HG02973 (cell line): Measurements from ENCODE around the gene VGLL3.
"Not testable (repeated sequence)": the region's sequence is repeated elsewhere in the genome, so short reads cannot be mapped to it uniquely, and the experiment has no call there.

ENCODE experiments used
- ATAC-seq: cut with Tn5 transposase; IDR thresholded peaks from one replicate; pipeline ENCODE4 v1.9.1; 2021; ENCODE audit warnings: moderate library complexity; ENCODE audit not compliant: unreplicated experiment

Gene VGLL3

DNA sequence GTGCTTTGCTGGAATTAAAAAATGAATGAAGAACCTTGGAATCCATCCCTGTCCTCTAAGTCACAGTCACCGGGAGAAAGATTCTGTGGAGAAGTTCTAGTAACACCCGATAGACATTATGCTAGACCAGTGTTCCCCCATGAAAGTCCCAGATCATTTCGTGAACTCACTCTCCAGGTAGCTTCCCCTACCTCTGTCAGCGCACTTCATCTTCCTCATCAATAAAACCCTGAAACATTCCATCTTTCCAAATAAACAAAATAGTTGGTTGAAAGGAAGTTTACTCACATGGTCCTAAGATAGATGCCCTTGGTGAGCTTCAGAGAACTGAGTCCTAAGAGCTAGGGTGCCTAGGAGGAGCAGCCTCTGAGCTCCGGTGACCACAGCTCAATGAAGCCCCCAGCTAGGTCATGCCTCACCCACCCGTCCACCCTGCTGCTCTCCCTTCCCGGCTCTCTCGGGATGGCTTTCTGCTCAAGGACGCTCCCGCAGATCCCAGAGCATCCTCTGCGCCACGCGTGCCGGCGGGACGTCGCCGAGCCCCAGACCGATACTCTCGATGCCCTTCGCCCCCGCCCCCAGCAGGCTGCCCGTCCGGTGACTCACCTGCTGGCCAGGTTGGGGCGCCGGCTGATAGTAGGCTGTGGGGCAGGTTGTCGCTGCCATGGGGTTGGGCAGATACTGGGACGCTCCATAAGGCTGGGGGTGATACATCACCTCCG is 776 bp downstream of the VGLL3 start:
- no peak for ATAC-seq

DNA sequence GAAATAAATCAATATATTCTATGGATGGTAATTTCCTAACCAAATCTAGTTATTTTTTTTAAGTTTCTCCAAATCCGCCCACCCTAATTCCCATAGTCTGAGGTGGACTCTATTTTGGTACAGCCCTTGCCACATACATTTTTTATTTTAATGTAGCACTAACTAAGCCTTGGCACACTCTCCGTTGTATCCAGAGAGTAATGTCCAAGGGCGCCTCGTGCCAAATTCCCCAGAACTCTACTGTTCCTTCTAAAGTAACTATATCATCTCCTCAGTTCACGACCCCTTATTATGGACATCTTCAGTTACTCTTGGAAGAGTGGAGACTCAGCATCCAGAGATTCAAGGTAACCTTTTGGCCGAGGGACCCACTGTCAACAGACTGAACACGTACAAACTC is 1.3 kb downstream of the VGLL3 start:
- ATAC-seq: no peak

DNA sequence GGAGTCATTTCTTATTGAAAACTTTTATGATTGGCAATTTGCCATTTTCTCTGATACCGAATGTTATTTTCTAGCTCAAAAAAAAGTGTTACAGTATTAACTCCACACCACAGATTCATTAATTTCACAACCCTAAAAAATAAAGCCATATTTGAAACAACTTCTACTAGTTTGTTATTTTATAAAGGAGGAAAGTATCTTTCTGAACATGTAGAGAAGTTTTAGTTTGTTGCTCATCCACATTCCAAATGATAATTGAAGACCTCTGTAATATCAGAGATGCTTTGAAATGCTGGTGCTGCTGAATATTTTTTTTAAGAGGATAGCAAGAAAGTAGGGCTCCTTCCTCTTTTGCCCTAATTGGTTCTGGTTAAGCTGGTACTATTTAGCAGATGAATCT is 1.9 kb downstream of the VGLL3 start:
- ATAC-seq: no peak

DNA sequence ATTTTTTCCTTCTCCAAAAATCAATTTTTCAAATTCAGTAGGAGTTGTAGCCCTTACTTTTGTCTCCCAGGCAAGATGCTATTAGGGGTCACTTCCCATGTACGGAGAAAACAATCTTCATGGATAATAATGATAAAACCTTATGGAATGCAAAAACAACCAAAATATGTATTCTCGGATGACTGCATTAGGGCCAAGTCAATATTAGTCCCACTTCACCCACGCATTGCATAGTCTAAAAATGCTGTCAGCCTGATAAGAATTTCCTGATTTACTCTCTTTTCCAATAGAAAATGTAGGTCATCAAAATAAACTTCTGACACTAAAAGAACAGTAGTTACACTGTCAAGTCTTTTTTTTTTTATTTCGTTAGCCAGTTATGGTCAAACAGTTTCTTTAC is 2.7 kb downstream of the VGLL3 start:
- no peak for ATAC-seq

DNA sequence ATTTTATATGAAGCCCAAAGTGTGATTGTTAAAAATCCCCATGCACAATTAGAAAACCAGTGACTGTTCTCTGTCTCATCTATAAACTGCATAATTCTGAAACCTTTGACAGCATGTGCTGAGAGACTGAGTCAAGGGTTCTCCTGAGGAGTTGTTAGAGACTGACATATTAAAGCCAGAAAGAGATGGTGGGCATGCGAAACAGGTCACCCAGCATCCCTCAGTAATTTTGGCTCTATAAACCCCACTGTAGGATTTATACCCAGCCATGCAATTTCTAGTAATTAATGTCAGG is 3.6 kb downstream of the VGLL3 start:
- ATAC-seq: no peak

DNA sequence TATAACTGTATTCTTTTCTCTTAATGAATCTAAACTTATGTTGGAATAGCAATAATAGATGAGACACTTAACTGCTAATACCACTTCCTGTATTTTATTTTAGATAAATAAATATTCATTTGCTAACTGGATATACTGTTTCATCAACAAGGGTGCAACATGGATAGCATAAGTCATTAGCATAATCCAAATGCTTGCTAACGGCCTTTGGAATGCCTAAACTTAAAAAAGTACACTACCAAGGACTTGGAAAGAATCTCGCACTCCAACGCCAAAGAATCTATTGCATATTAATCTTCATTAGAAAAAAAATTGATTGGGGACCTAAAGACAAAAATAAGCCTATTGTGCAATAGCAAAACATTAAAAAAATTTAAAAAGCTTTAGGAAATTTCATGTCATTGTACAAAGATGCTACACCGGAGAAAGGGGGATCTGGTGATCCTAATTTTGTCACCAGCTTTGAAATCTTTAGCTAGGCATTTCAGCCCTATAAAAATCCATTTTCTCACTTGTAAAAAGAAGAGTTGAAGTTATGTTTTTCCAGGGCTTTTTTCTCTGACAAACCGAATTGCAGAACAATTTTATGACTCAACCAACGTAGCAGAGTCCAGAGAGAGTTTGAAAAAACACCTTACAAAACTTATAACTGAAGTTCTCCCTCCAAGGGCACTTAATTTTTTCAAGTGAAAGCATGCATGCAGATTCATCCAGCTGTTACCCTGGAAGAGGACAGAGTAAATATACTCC is 4.1 kb downstream of the VGLL3 start:
- no peak for ATAC-seq

DNA sequence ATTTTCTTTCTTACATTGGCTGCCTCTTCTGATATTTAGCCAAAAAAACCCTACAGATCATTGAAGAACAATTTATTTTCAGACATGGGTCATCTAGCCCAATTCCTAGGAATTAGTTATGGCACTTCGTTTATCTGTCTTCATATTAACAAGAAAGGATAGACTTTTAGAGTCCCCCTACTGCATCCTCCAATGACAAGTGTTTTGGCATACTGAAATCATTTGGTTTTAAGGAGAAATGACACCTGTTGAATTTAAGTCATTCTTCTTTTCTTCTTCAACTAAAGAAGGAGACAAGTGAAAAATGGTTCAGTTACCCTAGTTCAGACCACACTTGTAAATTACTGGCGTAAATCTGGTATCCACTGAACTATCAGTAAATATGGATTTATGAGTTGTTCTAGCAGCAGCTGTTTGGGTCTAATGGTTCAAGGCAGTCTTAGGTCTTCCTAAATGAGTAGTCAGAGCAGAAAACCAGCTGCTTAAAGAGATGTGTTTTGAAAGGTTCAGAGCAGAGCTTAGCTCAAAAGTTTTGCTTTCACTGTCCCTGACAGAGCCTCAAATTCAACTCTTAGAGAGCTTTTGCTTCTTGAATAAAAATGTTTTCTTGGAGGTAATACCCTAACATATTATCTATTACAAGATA is 5.6 kb downstream of the VGLL3 start:
- no peak for ATAC-seq

DNA sequence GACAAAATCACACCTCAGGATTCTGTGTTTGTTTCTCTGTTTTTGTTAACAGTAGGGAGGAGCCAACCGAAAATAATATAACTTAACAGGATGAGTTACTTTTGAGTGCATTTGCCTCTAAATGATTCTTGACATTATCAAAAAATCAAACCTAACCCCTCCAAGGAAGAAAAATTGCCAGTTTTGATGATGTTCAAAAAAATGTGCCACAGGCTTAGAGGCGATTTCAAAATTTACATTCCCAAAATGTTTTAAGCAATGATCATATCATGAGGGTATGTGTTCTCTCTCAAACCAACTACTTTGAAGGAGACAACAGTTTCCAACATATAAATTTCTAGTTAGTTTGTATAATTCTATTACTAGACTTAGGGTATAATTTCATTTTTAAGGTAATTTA is 6.7 kb downstream of the VGLL3 start:
- ATAC-seq: no peak

DNA sequence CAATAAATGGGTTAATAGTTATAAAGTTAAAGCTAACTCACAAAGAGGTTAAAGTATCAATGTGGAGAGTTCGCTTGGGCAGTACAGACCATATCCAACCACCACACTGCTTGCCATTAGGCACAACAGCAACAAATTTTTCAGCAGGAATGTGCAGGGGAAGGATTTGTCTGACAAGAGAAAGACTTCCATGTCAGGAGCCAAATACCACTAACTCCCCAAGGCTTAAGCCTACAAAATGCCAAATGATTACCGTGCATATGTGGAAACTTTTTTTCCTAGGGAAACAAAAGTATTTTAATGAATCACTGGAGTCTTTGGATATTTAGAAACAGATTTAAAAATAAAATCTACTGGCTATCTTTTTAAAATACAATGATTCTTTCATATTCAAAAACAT is 8.1 kb downstream of the VGLL3 start:
- no peak for ATAC-seq

DNA sequence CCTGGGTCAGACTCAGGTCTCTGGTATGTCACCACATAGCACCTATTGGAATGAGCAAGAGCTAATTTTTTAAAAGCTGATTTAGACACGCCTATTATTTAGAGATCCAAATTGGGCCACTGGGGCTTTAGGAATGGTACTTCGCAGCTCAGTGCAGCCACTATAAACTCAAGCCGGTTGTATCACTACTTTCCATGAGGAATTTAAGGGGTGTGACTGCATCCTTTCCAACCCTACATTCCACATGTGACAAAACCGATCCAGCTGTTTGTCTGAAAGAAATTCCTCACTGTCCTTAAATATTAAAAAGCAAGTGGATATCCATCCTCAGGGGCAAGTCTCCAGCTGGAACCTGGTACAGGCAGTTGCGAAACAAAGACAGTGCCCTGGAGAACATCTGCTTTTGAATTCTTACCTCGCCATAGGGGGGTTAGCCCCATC is 12.8 kb downstream of the VGLL3 start:
- ATAC-seq: no peak

DNA sequence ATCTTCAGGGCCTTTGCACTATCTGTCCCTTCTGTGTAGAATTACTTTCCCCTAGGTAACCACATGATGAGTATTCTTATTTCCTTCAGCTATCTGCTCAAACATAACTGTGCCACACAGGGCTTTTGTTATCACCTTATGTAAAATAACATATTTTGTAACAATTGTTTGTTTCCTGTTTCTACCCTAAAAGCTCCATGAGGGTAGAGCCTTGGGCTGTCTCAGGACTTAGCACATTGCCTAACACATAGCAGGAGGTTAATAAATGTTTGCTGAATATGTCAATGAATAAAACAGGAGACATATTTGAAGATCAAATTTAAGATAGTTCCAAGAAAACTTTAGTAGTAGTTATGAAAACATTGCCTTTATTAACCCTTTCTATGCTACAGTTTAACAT is 14.7 kb downstream of the VGLL3 start:
- no peak for ATAC-seq

DNA sequence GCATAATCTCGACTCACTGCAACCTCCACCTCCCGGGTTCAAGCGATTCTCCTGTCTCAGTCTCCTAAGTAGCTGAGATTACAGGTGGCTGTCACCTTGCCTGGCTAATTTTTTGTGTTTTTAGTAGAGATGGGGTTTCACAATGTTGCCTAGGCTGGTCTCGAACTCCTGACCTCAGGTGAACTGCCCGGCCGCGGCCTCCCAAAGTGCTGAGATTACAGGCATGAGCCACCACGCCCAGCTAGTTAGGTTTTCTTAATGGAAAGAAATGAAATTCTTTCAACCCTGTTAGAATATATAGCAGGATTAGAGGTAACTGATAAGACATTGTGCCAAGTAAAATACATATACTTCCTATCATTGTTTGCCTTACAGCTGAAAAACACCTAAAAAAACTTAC is 16.8 kb downstream of the VGLL3 start:
- not testable (repeated sequence) for ATAC-seq

DNA sequence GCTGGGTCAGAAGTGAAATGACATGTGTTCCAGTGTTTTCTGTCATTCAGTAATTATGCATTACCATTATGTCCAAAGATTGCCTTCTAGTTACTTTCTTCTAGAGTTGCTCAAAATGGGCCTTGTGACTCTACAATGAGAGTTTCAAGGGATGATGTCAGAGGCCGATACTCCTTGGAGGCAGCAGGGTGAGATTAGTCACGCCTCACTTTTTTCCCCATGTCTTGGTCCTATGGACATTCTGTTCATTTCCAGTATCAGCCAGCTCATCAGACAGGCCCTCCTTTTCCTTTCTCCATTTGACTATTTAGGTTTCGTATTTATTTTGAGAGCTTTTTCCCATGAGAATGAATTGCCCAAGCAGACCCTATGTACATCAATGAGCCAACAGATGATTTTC is 17.5 kb downstream of the VGLL3 start:
- no peak for ATAC-seq

DNA sequence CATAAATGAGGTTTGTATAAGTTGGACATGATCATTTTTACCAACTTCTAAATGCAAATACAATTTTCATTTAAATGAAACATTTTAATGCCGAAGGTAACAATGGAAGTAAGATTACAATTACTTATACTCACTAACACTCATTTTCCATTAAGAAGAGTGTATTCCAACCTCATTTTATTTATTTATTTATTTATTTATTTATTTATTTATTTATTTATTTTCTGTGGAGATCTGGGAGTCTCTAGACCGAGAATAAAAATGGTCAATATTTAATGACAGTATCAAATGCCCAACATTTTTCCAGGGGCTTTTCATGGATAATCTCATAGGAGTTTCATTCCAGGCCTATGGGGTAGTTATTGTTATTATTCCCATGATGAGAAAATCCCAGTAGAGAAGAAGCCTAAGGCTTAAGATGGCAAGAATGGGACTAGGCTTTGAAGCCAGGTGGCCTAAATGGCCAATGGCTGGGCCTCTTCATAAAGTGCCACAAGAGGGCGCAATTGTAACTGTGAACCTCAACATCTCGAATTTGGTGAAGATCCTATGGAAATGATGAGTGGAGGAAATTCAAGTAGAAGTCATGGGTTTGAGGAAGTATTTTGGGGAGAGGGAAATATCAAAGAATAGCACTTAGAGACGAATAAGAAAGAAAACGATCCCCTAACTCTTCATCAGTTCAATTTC is 21.3 kb downstream of the VGLL3 start:
- no peak for ATAC-seq

DNA sequence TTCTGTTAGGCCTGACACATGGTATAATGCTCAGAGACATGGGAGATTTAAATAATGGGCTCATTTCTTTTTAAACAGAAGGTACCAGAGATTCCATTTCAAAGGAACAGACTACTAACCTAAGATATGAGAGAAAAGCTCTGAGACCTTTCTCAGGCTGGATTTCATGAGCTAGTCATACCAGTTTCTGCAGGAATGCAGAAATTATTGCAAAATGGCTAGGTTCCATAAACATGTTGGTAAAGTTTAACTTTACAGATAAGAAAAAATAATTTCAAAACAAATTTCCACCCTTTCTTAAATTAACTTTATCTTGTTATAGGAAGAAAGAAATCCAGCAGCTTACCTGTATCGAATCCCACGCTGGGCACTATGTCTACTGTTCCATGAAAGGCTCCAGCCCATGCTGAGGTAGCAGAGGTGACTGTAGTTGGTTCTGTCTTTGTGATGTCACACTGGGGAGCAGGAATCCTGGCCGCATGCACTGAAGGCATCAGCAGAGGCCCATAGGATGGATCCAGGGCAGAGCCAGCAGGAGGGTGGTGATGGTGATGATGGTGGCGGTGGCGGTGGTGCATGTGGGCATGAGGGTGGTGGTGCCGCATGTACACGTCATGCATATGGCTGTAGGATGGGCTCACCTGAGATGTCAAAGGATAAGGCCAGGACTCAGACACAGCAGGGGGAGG is 22.6 kb downstream of the VGLL3 start:
- ATAC-seq: no peak

DNA sequence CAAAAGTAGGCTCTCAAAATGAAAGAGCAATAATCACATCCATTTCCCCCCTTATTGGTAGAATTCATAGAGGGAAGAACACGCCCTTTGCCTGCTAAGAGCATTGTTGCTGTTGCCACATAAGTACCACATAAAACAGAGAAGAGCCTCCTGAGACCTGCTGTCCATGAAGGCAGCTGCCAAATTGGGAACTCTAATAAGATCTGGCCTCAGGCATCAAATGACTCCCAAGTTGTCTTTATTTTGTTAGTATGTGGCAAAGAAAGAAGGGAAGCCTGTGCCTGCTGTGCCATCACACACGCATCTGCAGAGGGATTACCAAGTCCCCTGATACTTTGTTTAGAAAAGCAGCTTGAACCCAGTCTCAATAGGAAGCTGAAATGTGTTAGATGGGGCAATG is 23.9 kb downstream of the VGLL3 start:
- no peak for ATAC-seq

DNA sequence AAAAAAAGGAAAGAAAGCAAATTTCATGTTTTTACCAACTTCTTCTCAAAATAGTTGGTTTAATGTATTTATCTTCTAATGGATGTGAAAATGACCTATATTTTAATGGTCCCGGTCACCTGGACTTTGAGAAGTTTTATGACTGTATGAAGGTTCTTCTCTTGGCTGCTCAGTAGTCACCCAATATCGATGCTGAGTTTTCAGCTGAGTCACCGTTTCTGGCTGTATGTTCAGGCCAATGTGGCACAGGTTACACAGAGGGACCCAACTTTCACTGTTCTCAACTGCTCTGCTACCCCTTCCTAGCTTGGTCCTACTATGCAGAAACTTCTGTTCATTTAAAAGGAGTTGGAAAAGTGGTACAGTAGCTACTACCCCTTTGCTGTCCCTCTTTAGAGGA is 25.8 kb downstream of the VGLL3 start:
- ATAC-seq: no peak

DNA sequence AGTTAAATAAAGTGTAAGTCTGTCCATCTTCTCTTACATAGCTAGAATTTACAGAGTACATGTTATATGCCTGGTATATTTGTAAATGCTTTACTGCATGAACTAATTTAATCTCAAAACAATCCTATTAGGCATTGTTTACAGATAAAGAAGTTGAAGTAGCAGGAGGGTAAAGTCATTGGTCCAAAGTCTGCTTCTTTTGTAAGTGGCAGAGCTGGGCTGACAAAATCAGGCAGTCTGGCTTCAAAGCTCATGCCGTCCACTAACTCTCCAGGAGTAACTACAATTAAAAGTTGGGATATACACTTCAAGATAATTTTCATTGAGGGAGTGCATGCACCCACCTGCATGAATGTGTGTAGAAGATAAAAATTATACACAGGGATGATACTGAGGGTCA is 27.3 kb downstream of the VGLL3 start:
- no peak for ATAC-seq

DNA sequence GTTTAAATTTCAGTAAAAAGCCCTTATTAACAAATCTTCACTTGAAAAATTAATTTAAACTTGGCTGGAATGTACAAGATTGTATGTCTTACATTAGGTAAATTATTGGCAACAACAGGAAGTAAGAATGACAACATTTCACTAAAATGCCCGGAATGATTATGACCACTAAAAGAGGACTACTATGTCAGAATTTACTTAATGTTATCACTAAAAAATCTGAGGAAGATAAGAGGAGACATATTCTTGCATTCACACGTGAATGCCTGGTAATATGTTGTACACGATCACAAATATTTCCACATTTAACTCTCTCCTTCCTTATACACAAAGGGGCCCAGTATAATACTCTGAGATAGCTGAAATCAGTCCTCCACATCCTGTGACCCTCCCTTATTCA is 29.7 kb downstream of the VGLL3 start:
- ATAC-seq: no peak

DNA sequence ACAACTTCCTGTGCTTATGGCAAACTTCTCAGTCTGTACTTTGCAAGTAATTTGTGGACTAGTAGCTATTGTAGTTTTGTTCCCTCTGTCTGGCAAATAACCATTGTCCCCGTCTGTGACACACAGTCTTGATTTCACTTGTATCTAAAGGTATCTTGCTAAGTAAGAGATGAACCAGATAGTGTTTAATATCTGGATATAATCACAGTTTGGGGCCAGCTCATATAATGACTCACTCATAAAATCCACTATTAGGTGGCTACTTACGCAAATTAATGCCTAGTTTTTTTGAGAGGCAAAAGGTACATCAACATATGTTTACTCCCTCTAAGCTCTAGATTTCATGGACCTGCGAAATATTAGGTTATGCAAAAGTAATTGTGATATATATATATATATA is 30.4 kb downstream of the VGLL3 start:
- no peak for ATAC-seq

DNA sequence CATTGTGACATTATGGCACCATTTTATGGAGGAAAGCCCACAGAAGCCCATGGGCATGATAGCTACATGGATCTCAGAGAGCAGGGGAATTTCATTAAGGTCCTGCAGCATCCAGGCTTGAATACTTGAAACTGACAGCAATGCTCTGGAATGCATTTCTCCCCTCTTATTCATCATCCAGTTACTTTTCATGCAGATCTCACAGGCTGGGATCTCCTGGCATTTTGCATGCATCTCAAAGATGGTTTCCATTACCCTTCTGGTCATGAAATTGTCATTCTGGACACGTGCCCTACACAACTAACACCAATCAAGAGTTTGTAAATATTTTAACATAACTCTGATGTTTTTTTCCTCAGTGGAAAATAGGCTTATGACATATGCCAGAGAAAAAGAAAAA is 32.4 kb downstream of the VGLL3 start:
- ATAC-seq: no peak
